Panc1 (cell line): ENCODE results near the gene MINK1.

ENCODE experiments used
- POLR2AphosphoS5 ChIP-seq: IDR thresholded peaks from 2 replicates; pipeline ENCODE4 v1.6.1; 2012; ENCODE audit warnings: mild to moderate bottlenecking, low read depth, low read length, moderate library complexity
- SIN3A ChIP-seq: IDR thresholded peaks from 2 replicates; pipeline ENCODE4 v1.6.1; 2012; ENCODE audit warnings: low read depth, mild to moderate bottlenecking, low read length, moderate library complexity, borderline replicate concordance; ENCODE audit not compliant: insufficient read depth
- TF ChIP-seq, protein P1 (sequence below): fragments of 450-650 bp; IDR thresholded peaks from 2 replicates; pipeline ENCODE4 v1.5.1; 2017; ENCODE audit warnings: mild to moderate bottlenecking

GRCh38 chr17:4942760-4943508, 109.8 kb downstream of the MINK1 start:
- TF ChIP-seq SIN3A (no peak), POLR2AphosphoS5 (no peak; the same call in 1 of the 2 replicates)
- TF ChIP-seq, protein P1, sequence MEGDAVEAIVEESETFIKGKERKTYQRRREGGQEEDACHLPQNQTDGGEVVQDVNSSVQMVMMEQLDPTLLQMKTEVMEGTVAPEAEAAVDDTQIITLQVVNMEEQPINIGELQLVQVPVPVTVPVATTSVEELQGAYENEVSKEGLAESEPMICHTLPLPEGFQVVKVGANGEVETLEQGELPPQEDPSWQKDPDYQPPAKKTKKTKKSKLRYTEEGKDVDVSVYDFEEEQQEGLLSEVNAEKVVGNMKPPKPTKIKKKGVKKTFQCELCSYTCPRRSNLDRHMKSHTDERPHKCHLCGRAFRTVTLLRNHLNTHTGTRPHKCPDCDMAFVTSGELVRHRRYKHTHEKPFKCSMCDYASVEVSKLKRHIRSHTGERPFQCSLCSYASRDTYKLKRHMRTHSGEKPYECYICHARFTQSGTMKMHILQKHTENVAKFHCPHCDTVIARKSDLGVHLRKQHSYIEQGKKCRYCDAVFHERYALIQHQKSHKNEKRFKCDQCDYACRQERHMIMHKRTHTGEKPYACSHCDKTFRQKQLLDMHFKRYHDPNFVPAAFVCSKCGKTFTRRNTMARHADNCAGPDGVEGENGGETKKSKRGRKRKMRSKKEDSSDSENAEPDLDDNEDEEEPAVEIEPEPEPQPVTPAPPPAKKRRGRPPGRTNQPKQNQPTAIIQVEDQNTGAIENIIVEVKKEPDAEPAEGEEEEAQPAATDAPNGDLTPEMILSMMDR = no peak
